ENCODE data around the gene STAG1.
"Not testable (repeated sequence)": the region's sequence is repeated elsewhere in the genome, so short reads cannot be mapped to it uniquely, and the experiment has no call there.

Gene STAG1

DNA sequence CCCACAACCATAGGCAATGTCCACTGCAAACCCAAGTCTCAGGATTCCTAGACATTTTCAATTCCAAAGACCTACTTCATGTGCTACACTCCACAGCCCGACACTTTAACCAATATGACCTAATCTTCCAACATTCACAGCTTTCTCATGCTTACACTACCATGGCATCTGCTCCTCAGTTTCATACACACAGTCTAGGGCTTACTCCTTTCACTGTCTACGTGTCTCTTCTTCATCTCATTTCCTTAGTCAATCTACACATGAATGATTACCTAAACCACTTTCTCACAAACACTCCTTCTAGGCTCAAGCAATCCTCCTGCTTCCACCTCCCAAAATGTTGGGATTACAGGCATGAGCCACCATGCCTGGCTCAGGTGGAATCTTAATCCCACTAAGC lies 106.3 kb downstream of the STAG1 start:
- no peak for DNase-seq (ENCODE audit: low read depth in 2 of 2)

DNA sequence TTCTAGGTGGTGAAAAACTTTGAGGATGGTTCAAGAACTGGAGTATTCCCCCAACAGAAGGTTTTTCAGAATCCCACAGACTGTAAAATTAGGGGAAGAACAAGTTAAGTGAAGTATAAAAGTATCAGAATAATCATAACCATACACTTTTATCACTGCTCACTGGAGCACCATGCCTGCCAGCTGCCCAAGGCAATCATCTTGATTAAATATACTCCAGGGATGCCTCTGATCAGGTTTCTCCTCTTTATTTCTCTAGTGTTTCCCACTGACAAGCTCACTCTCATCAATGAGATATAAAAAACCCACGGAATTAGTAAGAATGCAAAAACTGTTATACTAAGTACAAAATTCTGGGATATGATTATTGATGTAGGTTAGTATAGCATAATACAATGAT lies 108.0 kb downstream of the STAG1 start:
- DNase-seq (ENCODE audit: low read depth in 2 of 2): no peak

DNA sequence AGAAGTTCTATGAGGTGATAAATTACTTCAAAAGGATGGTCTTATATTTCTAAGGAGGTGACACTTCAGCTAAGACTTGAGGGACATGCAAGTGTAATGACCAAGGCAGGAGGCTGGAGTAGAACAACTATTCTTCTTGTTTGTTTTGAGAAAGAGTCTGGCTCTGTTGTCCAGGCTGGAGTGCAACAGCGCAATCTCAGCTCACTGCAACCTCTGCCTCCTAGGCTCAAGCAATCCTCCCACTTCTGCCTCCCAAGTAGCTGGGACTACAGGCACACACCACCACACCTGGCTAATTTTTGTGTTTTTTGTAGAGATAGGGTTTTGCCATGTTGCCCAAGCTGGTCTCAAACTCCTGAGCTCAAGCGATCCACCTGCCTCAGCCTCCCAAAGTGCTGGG lies 108.8 kb downstream of the STAG1 start:
- DNase-seq (ENCODE audit: low read depth in 2 of 2): not testable (repeated sequence)

DNA sequence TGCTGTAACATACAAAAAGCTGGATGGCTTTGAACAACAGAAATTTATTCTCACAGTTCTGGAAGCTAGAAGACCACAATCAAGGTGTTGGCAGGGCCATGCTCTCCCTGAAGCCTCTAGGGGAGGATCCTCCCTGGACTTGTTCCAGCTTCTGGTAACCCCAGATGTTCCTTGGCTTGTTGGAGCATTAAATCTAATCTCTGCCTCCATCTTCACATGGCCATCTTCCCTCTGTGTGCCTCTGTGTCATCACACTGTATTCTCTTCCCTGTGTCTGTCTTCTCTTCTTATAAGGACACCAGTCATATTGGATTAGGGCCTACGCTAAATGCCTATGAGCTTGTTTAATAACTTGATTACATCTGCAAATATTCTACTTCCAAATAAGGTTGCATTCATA lies 109.5 kb downstream of the STAG1 start:
- no peak for DNase-seq (ENCODE audit: low read depth in 2 of 2)

DNA sequence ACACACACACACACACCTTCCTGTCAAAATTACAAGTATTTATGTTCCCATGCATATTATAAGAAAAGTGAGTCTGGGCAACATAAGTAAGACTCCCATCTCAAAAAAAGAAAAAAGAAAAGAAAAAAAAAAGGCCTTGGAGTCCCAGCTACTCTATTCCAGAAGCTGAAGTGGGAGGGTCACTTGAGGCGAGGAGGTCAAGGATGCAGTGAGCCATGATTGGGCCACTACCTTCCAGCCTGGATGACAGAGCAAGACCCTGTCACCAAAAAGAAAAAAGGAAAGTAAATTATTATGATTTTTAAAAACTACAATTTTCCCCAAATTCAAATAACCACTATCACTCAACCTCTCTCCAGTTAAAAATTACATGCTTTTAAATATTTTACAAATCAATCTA lies 113.1 kb downstream of the STAG1 start:
- DNase-seq (ENCODE audit: low read depth in 2 of 2): no peak

DNA sequence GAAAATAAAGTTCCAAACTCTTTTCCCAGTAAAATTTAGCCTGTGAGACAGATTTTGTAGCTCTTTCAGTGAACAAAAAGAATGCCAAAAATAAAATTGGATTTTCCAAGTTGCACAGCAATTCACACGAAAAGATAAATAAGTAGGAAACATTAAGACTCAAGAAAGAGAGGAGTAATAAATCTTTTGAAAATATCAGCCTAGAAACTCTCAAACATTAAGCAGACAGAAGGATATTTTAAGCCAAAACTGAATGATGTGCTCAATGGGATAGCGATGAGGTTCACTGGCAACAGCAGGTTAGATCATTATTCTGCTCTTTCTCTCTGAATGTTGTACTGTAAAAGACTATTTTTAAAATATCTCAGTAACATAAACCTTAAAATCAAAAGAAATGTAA lies 115.0 kb downstream of the STAG1 start:
- no peak for DNase-seq (ENCODE audit: low read depth in 2 of 2)

DNA sequence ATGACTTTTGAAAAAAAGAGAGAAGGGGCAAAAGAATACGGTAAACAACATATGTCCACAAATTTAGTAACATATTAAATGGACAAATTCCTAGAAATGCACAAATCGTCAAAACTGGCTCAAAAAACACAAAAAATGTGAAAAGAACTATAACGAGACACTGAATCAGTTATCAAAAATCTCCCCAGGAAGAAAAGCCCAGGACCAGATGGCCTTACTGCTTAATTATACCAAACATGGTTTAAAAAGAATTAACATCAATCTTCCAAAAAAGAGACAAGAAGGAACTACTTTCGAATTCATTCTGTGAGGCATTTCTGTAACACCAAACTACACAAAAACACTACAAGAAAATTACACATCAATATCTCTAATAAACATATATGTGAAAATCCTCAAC lies 117.4 kb downstream of the STAG1 start:
- DNase-seq (ENCODE audit: low read depth in 2 of 2): no peak

DNA sequence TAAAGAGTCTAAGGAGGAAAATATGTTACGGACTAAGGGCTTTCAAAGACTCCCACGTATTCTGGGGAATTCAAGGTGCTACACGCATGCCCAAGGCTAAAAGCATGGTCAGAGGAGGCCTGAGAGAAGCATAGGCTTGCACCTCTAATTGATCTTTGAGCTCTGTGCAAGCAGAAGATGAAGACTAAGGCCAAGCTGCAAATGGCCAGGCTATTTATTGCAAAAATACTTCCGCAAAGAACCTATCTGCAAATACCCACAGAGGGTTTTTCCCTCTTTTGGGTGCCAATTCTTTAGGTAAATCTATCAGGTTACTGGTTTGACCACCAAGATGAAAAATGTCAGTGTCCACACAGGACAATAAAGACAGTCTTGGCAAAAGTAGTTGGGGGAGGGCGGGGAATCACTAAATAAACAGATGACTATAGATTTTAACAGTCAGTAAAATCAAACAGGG lies 119.5 kb downstream of the STAG1 start:
- DNase-seq (ENCODE audit: low read depth in 2 of 2): no peak

DNA sequence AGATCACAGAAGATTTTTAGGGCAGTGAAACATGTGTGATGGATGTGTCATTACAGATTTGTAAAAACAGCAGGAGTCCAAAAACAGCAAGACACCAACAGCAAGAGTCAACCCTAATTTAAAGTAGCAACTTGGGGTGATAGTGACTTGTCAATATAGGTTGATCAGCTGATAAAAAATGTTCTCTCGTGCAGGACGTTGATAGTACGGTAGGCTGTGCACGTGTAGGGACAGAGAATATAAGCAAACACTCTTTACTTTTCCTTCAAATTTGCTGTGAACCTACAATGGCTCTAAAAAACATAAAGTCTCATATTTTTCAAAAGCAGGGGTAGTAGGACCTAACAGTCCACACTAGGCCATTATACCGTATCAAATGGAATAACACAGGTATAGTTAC lies 120.8 kb downstream of the STAG1 start:
- no peak for DNase-seq (ENCODE audit: low read depth in 2 of 2)

DNA sequence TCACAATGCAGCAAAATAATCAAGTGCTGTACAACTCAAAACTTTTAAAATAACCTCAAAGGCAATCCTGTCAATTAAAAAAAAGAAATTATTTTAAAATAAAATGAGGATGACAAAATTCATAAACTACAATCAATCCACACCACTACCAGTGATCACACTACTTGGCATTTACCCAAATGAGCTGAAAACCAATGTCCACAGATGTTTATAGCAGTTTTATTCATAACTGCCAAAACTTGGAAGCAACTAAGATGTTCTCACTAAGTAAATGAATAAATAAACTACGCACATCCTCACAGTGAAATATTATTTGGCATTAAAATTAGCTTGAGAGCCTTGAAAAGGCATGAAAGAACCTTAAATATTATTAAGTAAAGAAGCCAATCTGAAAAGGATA lies 121.3 kb downstream of the STAG1 start:
- DNase-seq (ENCODE audit: low read depth in 2 of 2): no peak

DNA sequence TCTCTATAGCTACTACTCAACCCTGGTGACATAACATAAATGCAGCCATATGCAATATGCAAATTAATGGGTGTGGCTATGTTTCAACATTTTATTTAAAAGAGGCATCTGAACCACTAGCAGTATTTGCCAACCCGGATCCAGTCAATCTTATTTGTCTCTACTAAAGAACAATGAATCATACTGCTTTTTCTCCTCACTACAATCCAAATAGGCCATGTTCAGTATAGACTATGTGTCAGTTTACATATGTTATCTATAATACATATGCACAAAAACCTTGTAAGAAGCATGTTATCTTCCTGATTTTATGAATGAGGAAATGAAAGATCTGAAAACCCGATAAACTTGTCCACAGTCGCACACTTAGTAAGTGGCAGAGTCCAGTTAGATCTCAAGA lies 125.7 kb downstream of the STAG1 start:
- DNase-seq (ENCODE audit: low read depth in 2 of 2): no peak

DNA sequence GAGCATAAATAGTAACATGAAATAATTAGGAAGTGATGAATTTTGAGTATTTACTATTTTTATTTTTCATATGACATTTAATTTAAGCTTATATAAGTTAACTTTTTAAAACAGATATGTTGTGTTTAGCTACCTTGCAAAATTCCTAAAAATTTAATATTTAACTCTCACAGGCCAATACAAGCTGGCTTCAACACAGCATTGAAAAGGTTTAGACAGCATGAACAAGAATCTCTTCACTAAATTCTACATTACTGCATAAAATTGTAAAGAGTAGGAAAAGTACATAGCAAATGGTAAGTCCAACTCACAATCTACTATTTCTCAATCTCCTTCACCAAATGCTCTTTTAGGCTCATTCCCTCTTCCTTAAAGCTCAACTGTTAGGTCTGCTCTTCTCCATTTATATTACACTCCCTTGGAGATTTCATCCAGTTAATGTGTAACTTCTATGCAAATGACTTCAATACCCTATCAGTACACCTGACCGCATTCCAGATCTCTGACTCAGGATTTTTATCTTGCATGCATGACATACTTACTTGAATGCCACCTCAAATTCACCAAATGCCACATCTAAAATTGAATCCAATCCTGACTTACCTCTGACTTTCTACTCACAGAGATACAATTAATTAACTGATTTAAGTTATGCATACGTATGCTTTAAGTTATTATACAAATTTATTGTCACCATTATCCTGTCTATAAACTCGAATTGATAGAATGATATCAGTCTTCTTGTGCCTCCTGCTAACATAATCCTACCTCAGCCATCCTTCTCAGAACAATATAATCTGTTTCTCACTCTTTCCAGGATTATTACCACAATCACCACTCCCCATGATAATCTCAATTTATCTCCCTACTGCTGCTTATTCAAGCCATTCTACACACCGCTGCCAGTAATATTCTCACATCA lies 127.0 kb downstream of the STAG1 start:
- DNase-seq (ENCODE audit: low read depth in 2 of 2): no peak

DNA sequence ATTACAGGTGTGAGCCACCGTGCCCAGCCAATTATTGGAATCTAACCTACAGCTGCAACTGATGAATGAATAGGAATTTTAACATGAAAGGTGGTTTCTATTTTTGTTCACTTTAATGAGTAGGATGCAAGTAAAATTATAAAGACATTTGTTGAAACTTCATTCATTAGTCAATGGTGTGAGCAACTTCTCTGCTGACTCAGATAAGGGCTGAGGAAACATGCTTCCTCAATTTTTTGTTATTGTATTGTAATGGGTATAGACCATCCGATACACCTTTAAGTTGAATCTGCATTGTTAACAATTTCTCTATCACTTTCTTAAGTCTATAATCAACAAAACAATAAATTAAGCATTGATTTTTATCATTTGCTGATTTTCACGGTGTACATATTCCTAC lies 127.8 kb downstream of the STAG1 start:
- DNase-seq (ENCODE audit: low read depth in 2 of 2): no peak

DNA sequence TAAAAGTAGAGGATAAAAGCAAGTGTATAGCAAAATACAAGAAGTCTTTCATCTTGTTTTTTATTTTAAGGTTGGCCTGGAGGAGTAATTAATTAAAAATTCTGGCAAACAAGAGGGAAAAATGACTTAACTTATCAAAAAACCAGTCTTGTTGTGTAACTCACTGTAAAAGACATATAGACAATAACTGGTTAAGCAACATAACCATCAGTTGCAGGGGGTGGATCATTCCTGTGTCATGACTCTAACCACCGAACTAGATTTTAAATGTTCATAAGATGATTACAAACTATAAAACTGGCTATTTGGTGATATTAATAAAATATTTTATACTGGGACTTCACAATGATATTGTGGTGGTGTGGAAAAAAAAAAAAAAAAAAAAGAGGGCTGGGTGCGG lies 130.6 kb downstream of the STAG1 start:
- no peak for DNase-seq (ENCODE audit: low read depth in 2 of 2)

DNA sequence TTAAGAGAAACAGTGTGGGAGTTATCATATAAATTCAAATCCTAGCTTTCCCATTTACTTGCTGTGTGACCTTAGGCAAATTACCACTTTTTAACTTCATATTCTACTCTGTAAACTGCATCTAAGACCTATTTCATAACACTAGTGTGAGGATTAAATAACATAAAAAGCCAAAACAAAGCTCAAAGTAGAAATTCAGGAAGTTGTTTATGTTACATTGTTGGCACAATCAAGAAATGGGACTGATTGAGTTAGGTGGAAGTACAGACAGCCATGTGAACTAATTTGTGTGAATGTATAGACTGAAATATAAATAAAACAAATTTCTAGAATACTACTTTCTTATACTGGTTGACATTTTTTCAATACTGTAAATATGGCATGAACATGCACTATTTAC lies 131.7 kb downstream of the STAG1 start:
- DNase-seq (ENCODE audit: low read depth in 2 of 2): no peak

DNA sequence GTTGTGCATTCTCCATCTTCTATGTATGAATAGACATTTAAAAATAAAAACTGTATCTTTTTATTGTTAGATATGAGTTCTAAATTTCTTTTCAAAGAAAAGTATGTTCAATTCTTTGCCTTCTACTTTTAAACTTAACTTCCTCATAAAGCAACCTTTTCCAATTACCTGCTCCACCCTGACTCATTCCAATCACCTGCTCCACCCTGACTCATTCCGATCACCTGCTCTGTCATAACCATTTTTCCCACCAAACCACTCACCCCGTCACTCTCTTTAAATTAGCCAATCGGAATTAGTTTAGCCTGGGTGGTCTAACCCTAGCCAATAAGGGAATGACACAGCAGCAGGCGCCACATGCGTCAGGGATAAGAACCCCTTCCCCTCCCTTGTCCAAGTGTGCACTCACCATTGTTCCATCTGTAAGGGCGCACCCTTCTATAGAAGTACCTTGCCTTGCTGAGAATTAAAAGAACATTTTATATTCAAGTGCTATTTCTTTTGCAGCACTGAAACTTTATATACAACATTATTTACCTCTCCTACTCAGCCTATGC lies 134.1 kb downstream of the STAG1 start:
- not testable (repeated sequence) for DNase-seq (ENCODE audit: low read depth in 2 of 2)

DNA sequence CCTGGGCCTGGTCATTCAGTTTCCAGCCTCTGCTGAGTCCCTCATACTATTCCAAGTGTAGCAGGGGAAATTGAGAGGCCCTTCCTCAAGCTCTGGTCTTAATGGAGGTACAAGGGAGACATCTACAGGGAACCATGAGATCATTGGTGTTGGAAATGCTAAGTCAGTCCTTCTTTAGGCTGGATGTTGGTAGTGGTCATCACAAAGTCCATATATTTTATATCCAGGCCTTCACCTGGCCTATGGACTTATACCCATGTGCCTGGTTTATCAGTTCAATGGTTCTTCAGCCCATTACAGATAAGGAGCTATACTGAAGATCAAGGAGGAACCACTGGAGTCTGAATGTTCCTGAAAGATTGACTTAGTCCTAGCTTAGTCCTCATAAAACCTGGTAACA lies 135.0 kb downstream of the STAG1 start:
- no peak for DNase-seq (ENCODE audit: low read depth in 2 of 2)

DNA sequence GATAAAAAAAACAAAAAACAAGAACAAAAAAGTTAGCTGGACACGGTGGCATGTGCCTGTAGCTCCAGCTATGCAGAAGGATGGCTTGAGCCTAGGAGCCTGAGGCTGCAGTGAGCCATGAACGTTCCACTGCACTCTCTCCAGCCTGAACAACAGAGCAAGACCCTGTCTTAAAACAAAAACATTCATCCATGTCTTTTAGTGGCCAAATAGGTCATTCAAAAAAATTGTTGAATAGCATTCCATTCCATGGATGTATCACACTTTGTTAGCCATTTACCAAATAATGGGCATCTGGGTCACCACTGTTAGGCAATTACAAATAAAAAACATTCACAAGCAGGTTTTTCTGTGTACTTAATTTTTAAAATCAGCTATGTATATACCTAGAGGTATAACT lies 139.7 kb downstream of the STAG1 start:
- no peak for DNase-seq (ENCODE audit: low read depth in 2 of 2)

DNA sequence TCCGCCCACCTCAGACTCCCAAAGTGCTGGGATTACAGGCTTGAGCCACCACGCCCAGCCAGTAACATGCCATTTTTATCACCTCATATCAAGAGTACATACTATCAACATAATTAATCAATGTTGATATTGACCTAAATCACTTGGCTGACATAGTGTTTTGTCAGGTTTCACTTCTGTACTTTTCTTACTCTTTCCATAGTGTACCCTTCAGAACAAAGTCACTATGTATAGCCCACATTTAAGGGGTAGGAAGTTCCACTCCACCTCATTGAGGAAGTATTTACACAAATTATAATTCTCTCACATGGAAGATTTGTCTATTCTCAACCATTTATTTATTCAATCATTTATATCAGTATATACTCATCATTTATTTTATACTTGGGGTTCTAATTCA lies 145.2 kb downstream of the STAG1 start:
- no peak for DNase-seq (ENCODE audit: low read depth in 2 of 2)

DNA sequence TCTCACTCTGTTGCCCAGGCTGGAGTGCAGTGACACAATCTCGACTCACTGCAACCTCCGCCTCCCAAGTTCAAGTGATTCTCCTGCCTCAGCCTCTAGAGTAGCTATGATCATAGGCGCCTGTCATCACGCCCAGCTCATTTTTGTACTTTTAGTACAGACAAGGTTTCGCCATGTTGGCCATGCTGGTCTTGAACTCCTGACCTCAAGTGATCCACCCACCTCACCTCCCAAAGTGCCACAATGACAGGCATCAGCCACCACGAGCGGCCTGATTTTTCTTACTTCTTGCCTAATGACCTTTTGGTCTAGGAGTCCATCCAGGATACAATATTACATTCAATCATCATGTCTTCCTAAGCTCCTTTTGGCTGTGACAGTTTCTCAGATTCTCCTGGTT lies 146.0 kb downstream of the STAG1 start:
- not testable (repeated sequence) for DNase-seq (ENCODE audit: low read depth in 2 of 2)

DNA sequence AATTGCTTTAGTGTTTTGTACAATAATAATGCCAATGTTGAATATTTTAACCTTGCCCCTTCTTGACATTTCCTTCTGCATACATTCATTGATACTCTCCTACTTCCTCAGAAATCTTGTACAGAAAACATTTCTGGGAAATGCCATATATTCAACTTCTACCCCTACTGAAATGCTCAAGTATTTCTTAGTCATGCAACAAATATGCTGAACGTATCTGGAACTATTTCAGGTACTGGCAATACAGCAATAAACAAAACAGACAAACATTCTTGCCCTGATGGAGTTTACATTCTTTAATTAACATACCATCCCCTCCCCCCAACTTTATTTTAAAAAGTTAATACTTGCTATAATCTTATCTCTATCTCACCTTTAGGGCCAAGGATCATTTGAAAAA lies 147.2 kb downstream of the STAG1 start:
- DNase-seq (ENCODE audit: low read depth in 2 of 2): no peak

DNA sequence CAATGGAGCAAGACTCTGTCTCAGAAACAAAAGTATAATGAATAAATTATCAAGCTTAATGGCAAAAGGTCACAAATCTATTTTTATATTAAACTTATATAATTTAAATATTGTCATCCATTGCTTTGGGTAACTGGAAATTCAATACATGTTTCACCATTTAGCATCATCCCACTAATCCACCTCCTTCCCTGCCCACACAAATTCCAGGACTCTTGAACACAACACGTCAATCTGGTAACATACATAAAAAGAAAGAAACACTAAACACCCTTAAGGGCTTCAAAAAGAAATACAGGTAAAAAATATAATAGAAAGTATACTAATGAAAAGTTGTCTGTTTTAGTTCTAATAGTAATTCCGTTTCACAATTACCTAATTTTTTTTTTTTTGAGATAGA lies 149.4 kb downstream of the STAG1 start:
- DNase-seq (ENCODE audit: low read depth in 2 of 2): no peak

DNA sequence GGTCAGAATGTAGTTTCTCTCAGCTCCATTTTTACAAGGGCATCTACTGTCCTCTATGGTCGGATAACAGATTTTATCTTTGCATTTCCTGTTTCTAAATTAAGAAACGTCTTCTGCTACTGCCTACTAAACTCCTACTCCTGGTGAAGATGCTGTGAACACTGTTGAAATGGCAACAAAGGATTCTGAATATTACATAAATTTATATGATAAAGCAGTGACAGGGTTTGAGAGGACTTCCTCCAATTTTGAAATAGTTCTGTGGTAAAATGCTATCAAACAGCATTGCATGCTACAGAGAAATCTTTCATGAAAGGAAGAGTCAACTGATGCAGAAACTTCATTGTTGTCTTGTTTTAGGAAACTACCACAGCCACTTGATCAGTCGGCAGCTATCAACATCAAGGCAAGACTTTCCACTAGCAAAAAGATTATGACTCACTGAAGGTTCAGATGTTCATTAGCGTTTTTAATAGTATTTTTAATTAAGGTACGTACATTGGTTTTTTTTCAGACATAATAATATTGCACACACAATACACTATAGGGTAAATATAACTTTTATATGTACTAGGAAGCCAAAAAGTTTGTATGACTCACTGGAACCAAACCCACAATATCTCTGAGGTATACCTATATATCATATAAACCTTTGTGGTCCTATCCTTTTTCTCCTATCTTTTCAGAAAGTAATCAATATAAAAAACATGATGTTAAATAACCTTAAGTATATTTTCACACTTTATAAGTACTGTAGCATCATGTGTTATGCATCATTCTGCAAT lies 156.1 kb downstream of the STAG1 start:
- DNase-seq (ENCODE audit: low read depth in 2 of 2): no peak
